Measurements from ENCODE around the gene DDX18.
A peak's percentile ranks its signal among the peaks of the same experiment; 100 is the strongest.
"Not testable (repeated sequence)": the region's sequence is repeated elsewhere in the genome, so short reads cannot be mapped to it uniquely, and the experiment has no call there.

The DDX18 gene

GRCh38 chr2:117801826-117802225 lies 12.7 kb upstream of the DDX18 start:
- no peak overlapping the region for H3K9ac ChIP-seq (ENCODE audit: low read depth in 1 of 2, low read length in 2 of 2)
- H3K36me3 ChIP-seq (ENCODE audit: control insufficient read depth in 2 of 2, insufficient read depth in 2 of 2, low read length in 2 of 2): no peaks in the 10 kb centered on the region
- no peak overlapping the region for H3K4me3 ChIP-seq (ENCODE audit: low read length in 2 of 2)
- H3K27me3 ChIP-seq (ENCODE audit: control insufficient read depth in 2 of 2, insufficient read depth in 2 of 2, low read length in 2 of 2): peaks cover 6 to 10% of the 10 kb centered on the region in 2 donors
- H3K27ac ChIP-seq (ENCODE audit: low read depth in 2 of 2, low read length in 2 of 2): no peak overlapping the region
- no peaks in the 10 kb centered on the region for H3K4me1 ChIP-seq (ENCODE audit: control insufficient read depth in 2 of 2, insufficient read depth in 2 of 2, low read length in 2 of 2)
- H3K9me3 ChIP-seq (ENCODE audit: control insufficient read depth in 2 of 2, low read length in 2 of 2): no peaks in the 10 kb centered on the region

- not testable (repeated sequence) for H3K27me3 ChIP-seq (ENCODE audit: control insufficient read depth in 2 of 2, insufficient read depth in 2 of 2, low read length in 2 of 2); H3K36me3 ChIP-seq (ENCODE audit: control insufficient read depth in 2 of 2, insufficient read depth in 2 of 2, low read length in 2 of 2)
- peak overlapping the region; percentile 9 to 35 for H3K4me3 ChIP-seq (ENCODE audit: low read length in 2 of 2)
These were observed 10.7 kb upstream of the DDX18 start for GRCh38 chr2:117803644-117804325.

GRCh38 chr2:117812443-117812842 lies 2.0 kb upstream of the DDX18 start:
- Histone ChIP-seq H3K27me3 (ENCODE audit: control insufficient read depth in 2 of 2, insufficient read depth in 2 of 2, low read length in 2 of 2) (no peaks in the 10 kb centered on the region), H3K36me3 (ENCODE audit: control insufficient read depth in 2 of 2, insufficient read depth in 2 of 2, low read length in 2 of 2) (peaks cover 0 to under 1% of the 10 kb centered on the region in 2 donors), H3K4me1 (ENCODE audit: control insufficient read depth in 2 of 2, insufficient read depth in 2 of 2, low read length in 2 of 2) (peaks cover 6 to 8% of the 10 kb centered on the region in 2 donors)

More at GRCh38 chr2:117803644-117804325, 10.7 kb upstream of the DDX18 start:
- H3K9ac ChIP-seq (ENCODE audit: low read depth in 1 of 2, low read length in 2 of 2); H3K27ac ChIP-seq (ENCODE audit: low read depth in 2 of 2, low read length in 2 of 2); H3K9me3 ChIP-seq (ENCODE audit: control insufficient read depth in 2 of 2, low read length in 2 of 2); H3K4me1 ChIP-seq (ENCODE audit: control insufficient read depth in 2 of 2, insufficient read depth in 2 of 2, low read length in 2 of 2): not testable (repeated sequence)

GRCh38 chr2:117815946-117816345 lies 1.5 kb downstream of the DDX18 start:
- peak overlapping the region in 1 of 2 donors; percentile 96 for H3K4me3 ChIP-seq (ENCODE audit: low read length in 2 of 2)
- H3K36me3 ChIP-seq (ENCODE audit: control insufficient read depth in 2 of 2, insufficient read depth in 2 of 2, low read length in 2 of 2): peaks cover 27 to 30% of the 10 kb centered on the region in 2 donors
- no peak overlapping the region for H3K9ac ChIP-seq (ENCODE audit: low read depth in 1 of 2, low read length in 2 of 2)
- no peaks in the 10 kb centered on the region for H3K27me3 ChIP-seq (ENCODE audit: control insufficient read depth in 2 of 2, insufficient read depth in 2 of 2, low read length in 2 of 2)
- no peaks in the 10 kb centered on the region for H3K9me3 ChIP-seq (ENCODE audit: control insufficient read depth in 2 of 2, low read length in 2 of 2)
- no peak overlapping the region for H3K27ac ChIP-seq (ENCODE audit: low read depth in 2 of 2, low read length in 2 of 2)
- peaks cover 6 to 8% of the 10 kb centered on the region in 2 donors for H3K4me1 ChIP-seq (ENCODE audit: control insufficient read depth in 2 of 2, insufficient read depth in 2 of 2, low read length in 2 of 2)

More at GRCh38 chr2:117812443-117812842, 2.0 kb upstream of the DDX18 start:
- Histone ChIP-seq H3K9ac (ENCODE audit: low read depth in 1 of 2, low read length in 2 of 2) (no peak overlapping the region), H3K4me3 (ENCODE audit: low read length in 2 of 2) (no peak overlapping the region), H3K9me3 (ENCODE audit: control insufficient read depth in 2 of 2, low read length in 2 of 2) (no peaks in the 10 kb centered on the region), H3K27ac (ENCODE audit: low read depth in 2 of 2, low read length in 2 of 2) (no peak overlapping the region)

GRCh38 chr2:117818921-117819320 lies 4.4 kb downstream of the DDX18 start:
- Histone ChIP-seq H3K36me3 (ENCODE audit: control insufficient read depth in 2 of 2, insufficient read depth in 2 of 2, low read length in 2 of 2) (peaks cover 53 to 57% of the 10 kb centered on the region in 2 donors), H3K9ac (ENCODE audit: low read depth in 1 of 2, low read length in 2 of 2) (no peak overlapping the region), H3K4me1 (ENCODE audit: control insufficient read depth in 2 of 2, insufficient read depth in 2 of 2, low read length in 2 of 2) (peaks cover 6 to 8% of the 10 kb centered on the region in 2 donors), H3K27ac (ENCODE audit: low read depth in 2 of 2, low read length in 2 of 2) (no peak overlapping the region), H3K4me3 (ENCODE audit: low read length in 2 of 2) (no peak overlapping the region), H3K27me3 (ENCODE audit: control insufficient read depth in 2 of 2, insufficient read depth in 2 of 2, low read length in 2 of 2) (no peaks in the 10 kb centered on the region), H3K9me3 (ENCODE audit: control insufficient read depth in 2 of 2, low read length in 2 of 2) (no peaks in the 10 kb centered on the region)

GRCh38 chr2:117820444-117820843 lies 6.0 kb downstream of the DDX18 start:
- peaks cover 64 to 73% of the 10 kb centered on the region in 2 donors for H3K36me3 ChIP-seq (ENCODE audit: control insufficient read depth in 2 of 2, insufficient read depth in 2 of 2, low read length in 2 of 2)
- no peak overlapping the region for H3K9ac ChIP-seq (ENCODE audit: low read depth in 1 of 2, low read length in 2 of 2)
- no peaks in the 10 kb centered on the region for H3K9me3 ChIP-seq (ENCODE audit: control insufficient read depth in 2 of 2, low read length in 2 of 2)
- no peak overlapping the region for H3K4me3 ChIP-seq (ENCODE audit: low read length in 2 of 2)
- no peak overlapping the region for H3K27ac ChIP-seq (ENCODE audit: low read depth in 2 of 2, low read length in 2 of 2)
- H3K27me3 ChIP-seq (ENCODE audit: control insufficient read depth in 2 of 2, insufficient read depth in 2 of 2, low read length in 2 of 2): no peaks in the 10 kb centered on the region
- H3K4me1 ChIP-seq (ENCODE audit: control insufficient read depth in 2 of 2, insufficient read depth in 2 of 2, low read length in 2 of 2): peaks cover 0 to 3% of the 10 kb centered on the region in 2 donors

GRCh38 chr2:117825437-117825836 lies 10.9 kb downstream of the DDX18 start:
- no peak overlapping the region for H3K27ac ChIP-seq (ENCODE audit: low read depth in 2 of 2, low read length in 2 of 2)
- no peaks in the 10 kb centered on the region for H3K27me3 ChIP-seq (ENCODE audit: control insufficient read depth in 2 of 2, insufficient read depth in 2 of 2, low read length in 2 of 2)
- H3K4me1 ChIP-seq (ENCODE audit: control insufficient read depth in 2 of 2, insufficient read depth in 2 of 2, low read length in 2 of 2): no peaks in the 10 kb centered on the region
- no peak overlapping the region for H3K9ac ChIP-seq (ENCODE audit: low read depth in 1 of 2, low read length in 2 of 2)
- no peaks in the 10 kb centered on the region for H3K9me3 ChIP-seq (ENCODE audit: control insufficient read depth in 2 of 2, low read length in 2 of 2)
- H3K4me3 ChIP-seq (ENCODE audit: low read length in 2 of 2): no peak overlapping the region
- H3K36me3 ChIP-seq (ENCODE audit: control insufficient read depth in 2 of 2, insufficient read depth in 2 of 2, low read length in 2 of 2): peaks cover 87 to 92% of the 10 kb centered on the region in 2 donors

GRCh38 chr2:117827464-117827863 lies 13.0 kb downstream of the DDX18 start:
- H3K36me3 ChIP-seq (ENCODE audit: control insufficient read depth in 2 of 2, insufficient read depth in 2 of 2, low read length in 2 of 2): peaks cover 75 to 82% of the 10 kb centered on the region in 2 donors

GRCh38 chr2:117828870-117829269 lies 14.4 kb downstream of the DDX18 start:
- Histone ChIP-seq H3K4me1 (ENCODE audit: control insufficient read depth in 2 of 2, insufficient read depth in 2 of 2, low read length in 2 of 2) (no peaks in the 10 kb centered on the region), H3K36me3 (ENCODE audit: control insufficient read depth in 2 of 2, insufficient read depth in 2 of 2, low read length in 2 of 2) (peaks cover 69 to 79% of the 10 kb centered on the region in 2 donors), H3K9ac (ENCODE audit: low read depth in 1 of 2, low read length in 2 of 2) (no peak overlapping the region), H3K4me3 (ENCODE audit: low read length in 2 of 2) (no peak overlapping the region), H3K27ac (ENCODE audit: low read depth in 2 of 2, low read length in 2 of 2) (no peak overlapping the region), H3K27me3 (ENCODE audit: control insufficient read depth in 2 of 2, insufficient read depth in 2 of 2, low read length in 2 of 2) (no peaks in the 10 kb centered on the region), H3K9me3 (ENCODE audit: control insufficient read depth in 2 of 2, low read length in 2 of 2) (no peaks in the 10 kb centered on the region)

More at GRCh38 chr2:117827464-117827863, 13.0 kb downstream of the DDX18 start:
- not testable (repeated sequence) for H3K27me3 ChIP-seq (ENCODE audit: control insufficient read depth in 2 of 2, insufficient read depth in 2 of 2, low read length in 2 of 2); H3K9me3 ChIP-seq (ENCODE audit: control insufficient read depth in 2 of 2, low read length in 2 of 2); H3K9ac ChIP-seq (ENCODE audit: low read depth in 1 of 2, low read length in 2 of 2); H3K4me3 ChIP-seq (ENCODE audit: low read length in 2 of 2); H3K27ac ChIP-seq (ENCODE audit: low read depth in 2 of 2, low read length in 2 of 2); H3K4me1 ChIP-seq (ENCODE audit: control insufficient read depth in 2 of 2, insufficient read depth in 2 of 2, low read length in 2 of 2)

GRCh38 chr2:117832332-117832731 lies 17.8 kb downstream of the DDX18 start:
- Histone ChIP-seq H3K27me3 (ENCODE audit: control insufficient read depth in 2 of 2, insufficient read depth in 2 of 2, low read length in 2 of 2) (no peaks in the 10 kb centered on the region), H3K9me3 (ENCODE audit: control insufficient read depth in 2 of 2, low read length in 2 of 2) (no peaks in the 10 kb centered on the region), H3K27ac (ENCODE audit: low read depth in 2 of 2, low read length in 2 of 2) (no peak overlapping the region), H3K4me1 (ENCODE audit: control insufficient read depth in 2 of 2, insufficient read depth in 2 of 2, low read length in 2 of 2) (no peaks in the 10 kb centered on the region), H3K9ac (ENCODE audit: low read depth in 1 of 2, low read length in 2 of 2) (no peak overlapping the region), H3K36me3 (ENCODE audit: control insufficient read depth in 2 of 2, insufficient read depth in 2 of 2, low read length in 2 of 2) (peaks cover 38 to 48% of the 10 kb centered on the region in 2 donors), H3K4me3 (ENCODE audit: low read length in 2 of 2) (no peak overlapping the region)

All from mucosa of rectum (tissue), 2 donors.